ENCODE measurements around the gene LARP4.

DNA sequence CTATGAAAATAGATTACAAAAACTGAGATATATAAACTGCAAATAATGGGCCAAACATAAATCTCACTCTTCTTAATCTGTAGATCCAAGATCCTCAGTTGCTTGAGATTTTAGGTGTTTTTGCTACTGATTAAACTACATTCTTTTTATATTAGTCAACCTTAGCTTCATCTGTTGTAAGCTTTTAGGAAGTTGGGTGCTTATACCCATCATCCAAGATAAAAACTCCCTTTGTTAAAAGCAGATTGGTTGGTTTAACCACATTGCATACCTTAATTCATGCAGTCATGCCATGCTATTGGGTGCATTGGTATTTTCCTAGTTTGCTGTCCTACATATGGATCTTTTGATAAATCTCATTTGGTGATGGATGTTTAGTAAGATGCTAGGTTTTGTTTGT lies 57.9 kb downstream of the LARP4 start:
- TF ChIP-seq ZNF670 (tag by site-specific recombination; IDR thresholded peaks at IDR 0.05; ENCODE audit: low read depth) (no peak), KLF9 (tag by site-specific recombination; IDR thresholded peaks at IDR 0.05; ENCODE audit: low read depth) (no peak), MYNN (tag by site-specific recombination; IDR thresholded peaks at IDR 0.05; ENCODE audit: borderline replicate concordance) (no peak), ZNF223 (tag by site-specific recombination; IDR thresholded peaks at IDR 0.05) (no peak), TCF7L2 (IDR thresholded peaks at IDR 0.05; ENCODE audit: borderline replicate concordance, low read depth, low read length) (no peak)
- TF ChIP-seq, protein P1, sequence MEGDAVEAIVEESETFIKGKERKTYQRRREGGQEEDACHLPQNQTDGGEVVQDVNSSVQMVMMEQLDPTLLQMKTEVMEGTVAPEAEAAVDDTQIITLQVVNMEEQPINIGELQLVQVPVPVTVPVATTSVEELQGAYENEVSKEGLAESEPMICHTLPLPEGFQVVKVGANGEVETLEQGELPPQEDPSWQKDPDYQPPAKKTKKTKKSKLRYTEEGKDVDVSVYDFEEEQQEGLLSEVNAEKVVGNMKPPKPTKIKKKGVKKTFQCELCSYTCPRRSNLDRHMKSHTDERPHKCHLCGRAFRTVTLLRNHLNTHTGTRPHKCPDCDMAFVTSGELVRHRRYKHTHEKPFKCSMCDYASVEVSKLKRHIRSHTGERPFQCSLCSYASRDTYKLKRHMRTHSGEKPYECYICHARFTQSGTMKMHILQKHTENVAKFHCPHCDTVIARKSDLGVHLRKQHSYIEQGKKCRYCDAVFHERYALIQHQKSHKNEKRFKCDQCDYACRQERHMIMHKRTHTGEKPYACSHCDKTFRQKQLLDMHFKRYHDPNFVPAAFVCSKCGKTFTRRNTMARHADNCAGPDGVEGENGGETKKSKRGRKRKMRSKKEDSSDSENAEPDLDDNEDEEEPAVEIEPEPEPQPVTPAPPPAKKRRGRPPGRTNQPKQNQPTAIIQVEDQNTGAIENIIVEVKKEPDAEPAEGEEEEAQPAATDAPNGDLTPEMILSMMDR (tag by site-specific recombination; IDR thresholded peaks at IDR 0.05) = no peak
- TF ChIP-seq, protein P2, sequence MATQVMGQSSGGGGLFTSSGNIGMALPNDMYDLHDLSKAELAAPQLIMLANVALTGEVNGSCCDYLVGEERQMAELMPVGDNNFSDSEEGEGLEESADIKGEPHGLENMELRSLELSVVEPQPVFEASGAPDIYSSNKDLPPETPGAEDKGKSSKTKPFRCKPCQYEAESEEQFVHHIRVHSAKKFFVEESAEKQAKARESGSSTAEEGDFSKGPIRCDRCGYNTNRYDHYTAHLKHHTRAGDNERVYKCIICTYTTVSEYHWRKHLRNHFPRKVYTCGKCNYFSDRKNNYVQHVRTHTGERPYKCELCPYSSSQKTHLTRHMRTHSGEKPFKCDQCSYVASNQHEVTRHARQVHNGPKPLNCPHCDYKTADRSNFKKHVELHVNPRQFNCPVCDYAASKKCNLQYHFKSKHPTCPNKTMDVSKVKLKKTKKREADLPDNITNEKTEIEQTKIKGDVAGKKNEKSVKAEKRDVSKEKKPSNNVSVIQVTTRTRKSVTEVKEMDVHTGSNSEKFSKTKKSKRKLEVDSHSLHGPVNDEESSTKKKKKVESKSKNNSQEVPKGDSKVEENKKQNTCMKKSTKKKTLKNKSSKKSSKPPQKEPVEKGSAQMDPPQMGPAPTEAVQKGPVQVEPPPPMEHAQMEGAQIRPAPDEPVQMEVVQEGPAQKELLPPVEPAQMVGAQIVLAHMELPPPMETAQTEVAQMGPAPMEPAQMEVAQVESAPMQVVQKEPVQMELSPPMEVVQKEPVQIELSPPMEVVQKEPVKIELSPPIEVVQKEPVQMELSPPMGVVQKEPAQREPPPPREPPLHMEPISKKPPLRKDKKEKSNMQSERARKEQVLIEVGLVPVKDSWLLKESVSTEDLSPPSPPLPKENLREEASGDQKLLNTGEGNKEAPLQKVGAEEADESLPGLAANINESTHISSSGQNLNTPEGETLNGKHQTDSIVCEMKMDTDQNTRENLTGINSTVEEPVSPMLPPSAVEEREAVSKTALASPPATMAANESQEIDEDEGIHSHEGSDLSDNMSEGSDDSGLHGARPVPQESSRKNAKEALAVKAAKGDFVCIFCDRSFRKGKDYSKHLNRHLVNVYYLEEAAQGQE (tag by site-specific recombination; IDR thresholded peaks at IDR 0.05) = no peak

All from HEK293 (cell line).